GM18526 (cell line): ENCODE results near the gene FAIM2.

Experiments used
- POLR2A ChIP-seq: IDR thresholded peaks from 3 replicates; pipeline ENCODE4 v1.6.1; 2011; ENCODE audit not compliant: insufficient read length; ENCODE audit errors: extremely low read depth

FAIM2 gene

DNA sequence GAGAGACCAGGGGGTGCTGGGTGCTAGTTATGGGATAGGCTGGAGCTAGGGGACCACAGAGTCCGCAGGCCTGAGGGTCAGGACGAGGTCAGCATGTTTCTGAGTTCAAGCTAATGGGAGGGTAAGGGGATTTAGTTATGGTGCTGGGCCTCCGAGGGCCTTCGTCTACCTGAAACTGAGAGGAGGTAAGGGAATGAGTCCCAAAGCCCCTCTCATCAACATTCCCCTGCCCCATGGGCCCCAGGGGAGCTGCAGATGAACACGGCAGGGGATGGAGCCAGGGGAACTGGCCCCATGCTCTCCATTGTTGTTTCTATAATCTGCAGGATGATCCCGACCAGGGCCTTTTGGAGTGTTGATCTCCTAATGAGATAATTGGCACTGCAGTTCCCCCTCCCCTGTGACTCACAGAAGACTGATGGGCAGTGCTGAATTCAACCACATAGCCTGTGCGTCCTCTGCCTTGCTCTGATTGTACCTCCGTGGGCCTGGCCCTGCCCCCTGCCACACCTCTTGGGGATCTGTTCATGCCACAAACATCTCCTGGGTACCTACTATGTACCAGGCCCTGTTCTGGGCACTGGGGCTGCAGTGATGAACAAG, 21.4 kb downstream of the FAIM2 start:
- no peak for TF ChIP-seq POLR2A

DNA sequence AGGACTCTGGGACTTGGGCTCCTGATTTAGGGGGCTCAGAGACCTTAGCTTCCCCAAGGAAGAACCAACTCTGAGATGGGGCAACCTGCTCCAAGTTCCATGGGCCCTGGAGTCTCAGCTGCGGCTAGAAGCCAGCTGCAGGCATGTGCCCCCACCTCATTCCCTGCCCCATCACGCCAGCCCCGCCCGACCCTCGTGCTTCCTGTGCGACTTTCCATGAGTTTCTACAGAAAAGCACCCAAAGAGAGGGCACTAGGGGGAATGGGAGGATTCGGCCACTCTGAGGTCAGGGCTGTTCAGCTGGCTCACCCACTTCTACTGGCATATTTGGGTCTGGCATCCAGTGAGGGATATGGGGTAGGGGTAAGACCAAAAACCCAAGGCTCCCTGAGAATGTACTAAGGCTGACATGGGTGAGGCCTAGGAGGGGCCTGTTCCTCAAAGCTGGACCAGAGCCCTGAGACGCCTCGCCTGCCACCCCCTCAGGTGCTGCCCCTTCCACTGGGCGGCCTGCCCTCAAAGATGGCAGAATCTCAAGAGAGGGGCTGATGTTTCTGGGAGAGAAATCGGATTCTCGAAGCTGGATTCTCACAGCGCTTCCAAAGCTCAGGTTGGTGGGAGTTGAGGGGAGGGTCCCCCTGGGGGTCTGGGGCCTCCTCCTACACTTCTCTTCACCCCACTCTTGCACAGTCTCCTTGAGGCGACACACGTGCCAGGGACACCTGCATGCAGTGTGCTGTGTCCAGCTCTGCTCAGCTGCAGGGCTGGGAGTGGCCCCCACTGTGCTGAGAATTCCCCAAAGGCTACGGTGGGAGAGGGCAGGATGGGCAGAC, 22.1 kb downstream of the FAIM2 start:
- no peak for TF ChIP-seq POLR2A

DNA sequence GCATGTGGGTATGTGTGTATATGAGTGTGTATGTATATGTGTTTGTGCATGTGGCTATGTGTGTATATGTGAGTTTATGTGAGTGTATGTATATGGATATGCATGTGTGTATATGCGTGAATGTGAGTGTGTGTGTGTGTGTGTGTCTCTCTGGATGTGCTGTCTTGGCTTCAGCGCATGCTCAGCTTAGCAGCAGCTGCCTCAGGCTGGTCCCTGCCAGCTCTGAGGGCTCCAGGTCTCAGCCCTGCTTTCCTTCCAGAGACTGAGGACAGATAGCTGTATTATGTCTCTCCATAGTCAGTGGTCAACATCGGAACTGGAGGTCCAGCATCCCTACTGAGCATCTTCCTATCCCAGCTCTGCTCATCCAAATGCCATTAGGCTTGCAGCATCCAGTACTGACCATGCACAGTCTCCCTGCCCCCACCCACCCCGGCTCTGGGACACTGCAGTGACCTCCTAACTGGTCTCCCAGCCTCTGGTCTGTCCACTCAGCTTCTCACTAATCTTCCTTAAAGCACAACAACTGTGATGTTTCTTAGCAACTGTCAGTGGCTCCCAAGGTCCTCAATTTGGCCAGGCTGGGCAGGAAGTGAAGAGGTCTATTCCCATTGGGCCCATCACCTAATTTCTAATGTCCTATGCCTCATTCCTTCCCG, 22.8 kb downstream of the FAIM2 start:
- TF ChIP-seq POLR2A: no peak

DNA sequence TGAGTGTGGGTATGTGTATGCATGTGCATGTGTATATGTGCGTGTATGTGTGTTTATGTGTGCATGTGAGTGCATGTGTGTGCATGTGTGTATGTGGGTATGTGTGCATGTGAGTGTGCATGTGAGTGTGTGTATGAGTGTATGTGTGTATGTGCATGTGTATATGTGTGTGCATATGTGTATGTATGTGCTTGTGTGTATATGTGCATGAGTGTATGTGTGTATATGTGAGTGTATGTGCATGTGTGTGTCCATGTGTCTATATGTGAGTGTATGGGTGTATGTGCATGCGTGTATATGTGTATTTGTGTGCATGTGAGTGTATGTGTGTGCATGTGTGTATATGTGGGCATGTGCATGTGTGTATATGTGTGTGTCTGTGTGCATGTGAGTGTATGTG, 25.7 kb downstream of the FAIM2 start:
- TF ChIP-seq POLR2A: no peak

DNA sequence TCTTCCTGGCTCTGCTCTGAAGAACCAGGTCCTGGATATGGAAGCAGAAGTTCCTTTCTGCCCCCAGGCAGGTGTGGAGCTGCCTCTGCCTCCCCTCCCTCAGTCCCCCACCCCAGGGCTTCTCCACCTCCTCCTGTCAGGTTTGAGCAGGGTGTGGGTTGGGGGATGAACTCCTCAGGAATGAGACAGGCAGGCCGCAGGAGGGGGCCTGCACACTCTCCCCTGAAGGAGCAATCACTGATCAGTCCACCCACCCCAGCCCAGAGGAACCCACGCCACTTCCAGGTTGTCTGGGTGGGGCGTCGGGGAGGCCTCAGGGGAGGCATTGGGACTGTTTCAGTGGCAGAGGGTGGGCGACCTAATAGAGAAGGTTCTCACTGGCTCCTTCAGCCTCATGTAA, 26.6 kb downstream of the FAIM2 start:
- no peak for TF ChIP-seq POLR2A

DNA sequence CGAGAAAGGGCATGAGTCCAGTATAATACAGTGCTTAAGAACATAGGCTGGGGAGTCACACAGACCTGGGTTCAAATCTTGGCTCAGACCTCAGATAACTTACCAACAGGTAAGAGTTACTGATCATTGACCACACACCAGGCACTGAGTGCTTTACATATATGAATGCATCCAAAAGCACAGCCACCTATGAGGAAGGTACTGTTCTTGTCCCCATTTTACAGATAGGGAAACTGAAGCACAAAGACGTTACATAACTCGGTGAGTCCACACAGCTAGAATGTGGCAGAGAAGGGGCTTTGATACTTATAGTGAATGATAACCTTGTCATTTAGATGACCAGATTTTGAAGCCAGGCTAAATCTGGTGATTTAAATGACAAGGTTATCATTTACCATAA, 27.6 kb downstream of the FAIM2 start:
- TF ChIP-seq POLR2A: no peak

DNA sequence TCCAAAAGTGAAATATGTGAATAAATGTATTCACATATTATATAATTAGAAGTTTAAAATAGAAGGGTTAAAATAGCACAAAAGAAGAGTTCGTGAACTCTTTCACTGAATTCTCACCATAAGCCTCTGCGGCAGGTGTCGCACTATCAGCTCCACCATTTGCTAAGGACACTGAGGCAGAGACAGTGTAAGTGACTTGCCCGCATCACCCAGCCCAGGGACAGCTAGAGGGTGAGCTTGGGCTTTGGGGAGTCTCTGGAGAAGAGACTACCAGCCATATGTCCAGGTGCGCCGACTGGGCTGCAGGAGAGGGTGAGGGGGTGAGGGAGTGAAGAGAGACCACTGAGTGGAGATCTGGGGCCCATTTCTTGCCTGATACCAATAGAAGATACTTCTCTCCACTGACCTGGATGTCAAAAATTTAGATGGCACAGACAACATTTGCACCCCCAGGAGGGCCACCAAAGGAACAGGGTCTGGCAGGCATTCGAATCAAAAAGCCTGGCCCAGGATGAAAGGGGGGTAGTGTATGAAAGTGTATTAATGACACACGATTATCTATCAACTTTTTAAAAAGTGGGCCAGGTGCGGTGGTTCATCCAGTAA, 28.5 kb downstream of the FAIM2 start:
- TF ChIP-seq POLR2A: no peak

DNA sequence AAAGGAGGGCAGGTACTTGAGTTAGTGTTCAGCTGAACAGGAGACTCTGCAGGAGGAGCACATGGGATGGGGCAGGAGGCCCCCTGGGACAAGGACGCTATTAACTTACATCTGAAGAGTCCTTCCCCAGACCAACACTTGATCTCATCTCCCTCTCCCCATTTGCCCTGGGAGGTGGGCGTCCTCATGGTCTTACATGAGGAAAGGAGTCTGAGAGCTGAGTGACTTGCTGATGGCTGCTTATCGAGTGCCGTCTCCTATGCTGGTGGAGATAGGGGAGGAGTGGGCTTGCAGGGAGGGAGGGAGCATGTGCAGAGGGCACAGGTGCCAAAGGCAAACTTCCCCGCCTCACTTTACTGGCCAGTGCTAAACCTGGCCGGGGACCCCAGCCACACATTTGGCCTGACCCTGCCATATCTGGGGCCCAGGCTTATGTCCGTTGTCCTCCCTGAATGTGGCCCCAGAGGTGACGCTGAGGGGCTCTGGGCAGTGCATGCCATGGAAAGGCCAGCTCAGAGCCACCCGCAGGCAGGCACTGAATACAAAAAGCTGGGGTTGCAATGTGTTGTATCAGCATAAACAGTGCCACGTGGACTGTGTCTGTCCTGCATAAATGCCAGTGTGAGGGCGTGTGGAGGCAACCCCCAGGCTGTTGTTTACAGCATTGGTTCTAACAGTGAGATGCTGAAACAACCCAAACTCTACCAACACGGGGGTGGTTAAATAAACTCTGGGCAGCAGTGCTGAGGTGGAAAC, 29.4 kb downstream of the FAIM2 start:
- TF ChIP-seq POLR2A: no peak

DNA sequence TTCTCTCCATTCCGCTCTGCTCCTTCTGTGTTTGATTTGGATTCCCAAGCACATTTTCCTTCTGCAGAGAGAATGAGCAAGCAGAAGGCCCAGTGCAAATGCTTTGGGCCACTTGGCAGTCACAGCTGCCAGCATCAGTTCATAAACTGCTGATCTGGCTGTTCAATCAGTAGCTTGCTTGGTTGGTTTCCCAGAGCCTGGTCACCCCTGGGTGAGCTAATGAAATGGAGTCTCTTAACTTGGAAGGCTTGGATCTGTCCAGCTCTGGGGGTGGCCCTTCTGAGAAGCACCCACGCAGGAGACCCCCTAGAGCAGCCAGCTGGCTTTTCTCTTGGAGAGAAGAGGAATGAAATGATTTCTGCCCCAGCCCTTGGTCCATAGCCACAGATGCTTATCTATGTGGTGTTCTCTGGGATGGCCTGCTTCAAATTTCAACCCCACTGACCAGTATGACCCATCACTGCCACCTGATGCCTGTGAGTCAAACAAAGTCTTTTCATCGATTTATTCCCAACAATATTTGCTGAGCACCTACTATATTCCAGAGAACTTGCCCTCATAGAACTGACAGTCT, 30.3 kb downstream of the FAIM2 start:
- no peak for TF ChIP-seq POLR2A

DNA sequence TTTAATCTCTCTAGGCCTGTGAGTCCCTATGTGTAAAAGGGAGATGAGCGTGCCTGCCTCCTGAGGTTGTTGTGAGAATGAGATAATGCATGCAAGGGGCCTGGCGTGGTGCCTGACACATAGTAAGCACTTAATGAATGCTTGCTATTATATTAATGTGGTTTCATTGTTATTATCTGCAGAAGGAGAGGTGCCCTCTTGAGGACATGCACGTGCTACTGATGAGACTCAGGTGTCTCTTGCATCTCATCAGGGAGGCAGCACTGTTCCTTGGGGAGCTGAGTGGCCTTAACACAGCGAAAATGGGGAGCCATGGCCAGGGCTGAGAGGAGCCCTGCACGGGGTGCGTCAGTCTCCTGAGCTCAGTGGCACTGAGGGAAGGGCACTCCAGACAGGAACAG, 30.9 kb downstream of the FAIM2 start:
- no peak for TF ChIP-seq POLR2A

DNA sequence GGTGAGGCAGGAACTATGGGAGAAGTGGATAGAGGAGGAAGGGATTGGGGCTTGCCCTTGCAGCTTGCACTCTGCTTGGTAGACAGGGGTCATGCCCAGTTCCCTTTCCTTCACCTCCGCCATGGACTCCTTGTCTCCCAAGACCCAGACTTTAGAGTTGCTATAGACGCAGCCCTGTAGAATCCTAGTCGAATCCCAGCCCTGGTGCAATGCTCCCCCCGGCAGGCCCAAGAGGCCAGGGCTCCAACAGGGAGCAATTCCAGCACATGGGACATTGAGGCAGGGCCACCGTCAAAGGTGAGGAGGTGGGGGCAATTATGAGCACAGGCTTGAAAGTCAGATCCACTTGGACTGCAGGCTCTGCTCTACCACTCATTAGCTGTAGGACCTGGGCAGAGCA, 31.3 kb downstream of the FAIM2 start:
- no peak for TF ChIP-seq POLR2A

DNA sequence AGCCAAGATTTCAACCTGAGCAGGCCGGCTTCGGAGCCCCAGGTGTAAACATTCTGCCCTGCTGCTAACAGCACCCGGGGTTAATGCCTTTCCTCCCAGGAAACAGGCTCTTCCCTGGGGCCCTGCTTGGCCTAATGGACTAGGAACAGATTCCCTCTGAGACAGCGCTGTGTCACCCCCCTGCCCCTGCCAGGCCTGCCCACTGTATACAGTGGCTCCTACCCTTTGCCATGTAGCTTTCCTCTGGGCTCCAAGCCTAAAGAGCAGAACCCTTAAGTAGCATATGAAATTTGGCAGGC, 32.5 kb downstream of the FAIM2 start:
- no peak for TF ChIP-seq POLR2A

DNA sequence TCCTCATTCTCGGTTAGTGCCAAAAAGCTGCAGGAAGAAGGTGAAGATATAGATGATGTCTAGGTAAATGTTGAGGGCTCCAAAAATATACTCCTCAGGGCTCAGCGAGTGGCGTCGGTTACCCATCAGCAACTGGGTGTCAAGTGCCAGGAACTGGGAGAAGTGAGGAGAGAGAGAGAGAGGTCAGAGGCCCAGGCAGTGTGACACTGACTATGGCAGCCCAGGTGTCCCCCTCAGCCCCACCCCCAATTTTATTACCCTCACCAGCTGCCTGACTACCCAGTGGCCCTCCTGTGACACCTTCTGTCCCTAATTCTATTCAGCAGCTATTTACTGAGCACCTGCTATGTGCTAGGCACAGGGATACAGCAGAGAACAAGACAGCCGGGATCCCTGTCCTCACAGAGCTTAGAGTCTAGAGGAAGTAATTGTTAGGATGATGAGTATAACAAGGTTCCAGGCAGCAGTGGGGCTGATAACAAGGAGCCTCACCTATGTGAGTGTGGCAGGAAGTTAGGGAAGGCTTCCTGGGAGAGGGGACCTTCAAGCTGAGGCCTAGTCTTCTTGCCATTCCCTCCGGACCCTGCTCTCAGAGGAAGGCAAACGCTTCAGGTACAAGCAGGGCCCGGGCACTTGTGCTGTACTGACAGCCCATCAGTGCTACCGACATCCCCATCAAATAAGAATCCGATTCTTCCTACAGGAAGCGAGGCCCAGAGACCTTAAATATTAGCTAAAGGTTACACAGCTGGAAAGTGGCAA, 33.0 kb downstream of the FAIM2 start:
- TF ChIP-seq POLR2A: no peak

DNA sequence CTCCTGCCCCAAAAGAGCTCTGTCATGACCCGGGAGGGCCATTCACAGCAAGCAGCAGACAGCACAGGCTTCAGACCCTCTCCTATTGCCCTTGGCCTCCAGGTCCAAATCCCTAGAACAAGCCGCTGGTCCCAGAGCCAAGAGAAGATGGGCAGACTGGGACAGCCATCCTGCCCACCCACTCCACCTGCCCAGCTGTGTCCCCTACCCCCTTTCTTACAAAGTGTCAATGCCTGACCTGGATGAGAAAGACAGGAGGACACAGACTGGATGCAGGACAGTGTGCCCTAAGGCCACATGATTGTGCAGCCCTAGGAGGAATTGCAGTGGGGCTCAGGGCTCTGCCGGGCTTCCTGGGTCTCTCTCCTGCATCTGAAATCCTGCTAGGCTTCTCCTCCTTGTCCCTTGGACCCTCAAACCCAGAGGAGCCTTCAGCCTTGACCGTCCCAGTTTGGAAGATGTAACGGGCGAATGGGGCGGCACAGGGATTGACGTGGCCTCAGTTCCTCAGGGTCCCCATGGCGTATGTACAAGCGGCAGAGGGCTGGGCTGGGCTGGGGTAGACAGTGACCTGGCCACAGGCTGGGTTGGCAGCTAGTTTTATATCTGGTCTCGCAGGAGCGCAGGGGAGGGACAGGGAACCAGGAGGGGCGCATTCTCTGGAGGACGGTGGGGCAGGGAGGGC, 33.7 kb downstream of the FAIM2 start:
- no peak for TF ChIP-seq POLR2A
